ENCODE data around the gene NCOA4.
A peak's percentile ranks its signal among the peaks of the same experiment; 100 is the strongest.
"Not testable (repeated sequence)": the region's sequence is repeated elsewhere in the genome, so short reads cannot be mapped to it uniquely, and the experiment has no call there.

Gene NCOA4

DNA sequence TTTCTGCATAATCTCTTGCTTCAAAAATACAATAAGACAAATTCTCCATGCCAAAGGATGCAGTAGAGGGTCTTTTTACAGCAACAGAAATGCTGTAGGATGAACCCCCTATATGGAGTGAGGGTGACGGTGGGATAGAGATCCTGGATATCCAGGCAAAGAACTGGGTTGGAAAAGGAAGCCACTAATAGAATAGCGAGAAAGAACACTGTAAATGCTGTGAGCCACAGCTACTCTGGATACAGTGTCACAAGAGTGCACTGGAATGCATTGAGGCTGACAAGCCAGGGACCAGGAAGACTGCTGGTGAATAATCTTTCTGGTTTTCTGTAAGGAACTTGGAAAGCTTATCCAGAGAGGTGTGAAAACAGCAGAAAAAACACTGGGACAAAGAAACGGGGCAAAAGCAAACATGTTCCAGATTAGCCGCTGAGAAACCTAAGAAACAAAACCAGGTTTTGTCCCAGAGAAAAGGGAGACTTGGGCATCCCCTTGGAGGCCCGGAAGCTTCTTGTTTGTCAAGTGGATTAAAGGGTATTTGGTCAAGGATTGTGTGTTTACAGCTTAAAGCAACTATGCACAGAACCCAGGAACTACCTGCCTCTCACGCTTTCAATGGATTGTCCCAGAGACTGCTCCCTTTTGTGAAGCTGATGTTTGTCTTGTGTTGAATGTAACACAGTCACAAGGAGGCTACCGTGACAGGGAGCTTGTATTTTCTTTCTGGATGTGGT, 21.8 kb upstream of the NCOA4 start:
- H3K4me1 ChIP-seq (ENCODE audit: control insufficient read depth, insufficient read depth, low read length, poor library complexity, severe bottlenecking) = peaks cover 21% of the 10 kb centered on the region
- H3K9me3 ChIP-seq (ENCODE audit: control insufficient read depth, low read length) = no peaks in the 10 kb centered on the region
- WGBS, 2 experiments (ENCODE audit: insufficient coverage in 2 of 2) = 83 to 85% methylated on average over 4 to 6 of the region's 7 CpGs
- H3K36me3 ChIP-seq (ENCODE audit: control insufficient read depth, insufficient read depth, low read length) = no peaks in the 10 kb centered on the region
- H3K4me3 ChIP-seq (ENCODE audit: extremely low read depth, insufficient read depth, low read length, poor library complexity, severe bottlenecking) = no peak overlapping the region
- H3K27ac ChIP-seq (ENCODE audit: low read depth, low read length, severe bottlenecking) = peak overlapping the region; percentile 38

DNA sequence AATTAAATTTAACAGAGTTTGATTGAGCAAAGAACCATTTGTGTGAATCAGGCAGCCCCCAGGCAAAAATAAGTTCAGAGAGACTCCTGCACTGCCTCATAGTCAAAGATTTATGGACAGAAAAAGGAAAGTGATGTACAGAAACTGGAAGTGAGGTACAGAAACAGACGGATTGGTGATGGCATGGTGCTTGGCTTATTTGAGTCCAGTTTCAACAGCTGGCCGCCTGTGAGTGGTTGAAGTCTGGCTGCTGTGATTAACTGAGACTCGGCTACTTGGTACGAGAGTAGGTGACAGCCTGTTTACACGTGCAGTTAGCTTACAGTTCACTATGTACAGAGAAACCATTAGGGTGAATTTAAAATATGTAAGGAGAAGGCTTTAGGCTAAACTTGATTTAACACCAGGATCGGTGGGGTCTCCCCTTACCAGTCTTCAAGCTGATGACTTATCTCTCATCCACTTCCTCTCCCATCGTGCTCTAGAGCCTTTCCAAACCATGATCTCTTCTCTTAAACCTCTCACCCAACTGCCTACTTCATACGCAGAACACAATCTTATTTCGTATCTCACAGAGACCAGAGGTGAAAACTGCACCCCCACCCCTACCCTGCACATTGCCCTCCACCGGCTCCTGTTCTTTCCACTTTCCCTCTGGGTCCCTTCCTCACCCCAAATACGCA, 20.7 kb upstream of the NCOA4 start:
- peaks cover 21% of the 10 kb centered on the region for H3K4me1 ChIP-seq (ENCODE audit: control insufficient read depth, insufficient read depth, low read length, poor library complexity, severe bottlenecking)
- WGBS, 2 experiments (ENCODE audit: insufficient coverage in 2 of 2) = 79 to 96% methylated on average over 8 to 9 of the region's 11 CpGs
- H3K27ac ChIP-seq (ENCODE audit: low read depth, low read length, severe bottlenecking) = no peak overlapping the region
- no peaks in the 10 kb centered on the region for H3K36me3 ChIP-seq (ENCODE audit: control insufficient read depth, insufficient read depth, low read length)
- no peak overlapping the region for H3K4me3 ChIP-seq (ENCODE audit: extremely low read depth, insufficient read depth, low read length, poor library complexity, severe bottlenecking)
- no peaks in the 10 kb centered on the region for H3K9me3 ChIP-seq (ENCODE audit: control insufficient read depth, low read length)

DNA sequence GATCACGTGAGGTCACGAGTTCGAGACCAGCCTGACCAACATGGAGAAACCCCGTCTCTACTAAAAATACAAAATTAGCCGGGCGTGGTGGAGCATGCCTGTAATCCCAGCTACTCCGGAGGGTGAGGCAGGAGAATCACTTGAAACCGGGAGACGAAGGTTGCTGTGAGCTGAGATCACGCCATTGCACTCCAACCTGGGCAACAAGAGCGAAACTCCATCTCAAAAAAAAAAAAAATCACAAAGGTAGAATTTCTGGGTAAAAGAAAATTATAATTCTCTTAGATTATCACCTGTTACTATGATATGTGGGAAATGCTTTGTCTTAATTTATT, 19.0 kb upstream of the NCOA4 start:
- WGBS, 2 experiments (ENCODE audit: insufficient coverage in 2 of 2) = 97 to 100% methylated on average over 2 to 5 of the region's 11 CpGs
- H3K9me3 ChIP-seq (ENCODE audit: control insufficient read depth, low read length); H3K27ac ChIP-seq (ENCODE audit: low read depth, low read length, severe bottlenecking); H3K4me3 ChIP-seq (ENCODE audit: extremely low read depth, insufficient read depth, low read length, poor library complexity, severe bottlenecking); H3K36me3 ChIP-seq (ENCODE audit: control insufficient read depth, insufficient read depth, low read length): not testable (repeated sequence)
- H3K4me1 ChIP-seq (ENCODE audit: control insufficient read depth, insufficient read depth, low read length, poor library complexity, severe bottlenecking) = peaks cover 21% of the 10 kb centered on the region

DNA sequence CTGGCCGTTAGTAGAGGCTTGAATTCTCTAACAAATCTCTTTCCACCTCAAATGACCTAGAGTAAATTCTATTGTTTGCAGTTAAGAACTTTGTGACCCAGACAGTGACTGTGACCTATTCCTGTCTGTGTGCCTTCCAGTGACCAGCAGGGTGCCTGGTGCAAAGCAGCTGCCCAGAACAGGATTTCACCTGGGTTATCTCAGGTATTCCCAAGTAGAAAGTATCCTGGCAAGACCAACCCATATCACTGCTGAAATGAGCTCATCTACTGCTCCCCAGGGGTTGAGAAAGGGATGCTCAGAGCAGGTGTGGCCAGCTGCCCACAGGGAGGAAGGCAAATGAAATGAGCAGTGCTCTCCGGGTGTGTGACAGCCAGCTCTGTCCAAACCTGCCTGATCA, 17.7 kb upstream of the NCOA4 start:
- Histone ChIP-seq H3K4me3 (ENCODE audit: extremely low read depth, insufficient read depth, low read length, poor library complexity, severe bottlenecking) (no peak overlapping the region), H3K4me1 (ENCODE audit: control insufficient read depth, insufficient read depth, low read length, poor library complexity, severe bottlenecking) (peaks cover 19% of the 10 kb centered on the region), H3K36me3 (ENCODE audit: control insufficient read depth, insufficient read depth, low read length) (no peaks in the 10 kb centered on the region), H3K9me3 (ENCODE audit: control insufficient read depth, low read length) (no peaks in the 10 kb centered on the region), H3K27ac (ENCODE audit: low read depth, low read length, severe bottlenecking) (no peak overlapping the region)
- WGBS, 2 experiments (ENCODE audit: insufficient coverage in 2 of 2) = 71 to 80% methylated on average over 1 of the region's 2 CpGs

DNA sequence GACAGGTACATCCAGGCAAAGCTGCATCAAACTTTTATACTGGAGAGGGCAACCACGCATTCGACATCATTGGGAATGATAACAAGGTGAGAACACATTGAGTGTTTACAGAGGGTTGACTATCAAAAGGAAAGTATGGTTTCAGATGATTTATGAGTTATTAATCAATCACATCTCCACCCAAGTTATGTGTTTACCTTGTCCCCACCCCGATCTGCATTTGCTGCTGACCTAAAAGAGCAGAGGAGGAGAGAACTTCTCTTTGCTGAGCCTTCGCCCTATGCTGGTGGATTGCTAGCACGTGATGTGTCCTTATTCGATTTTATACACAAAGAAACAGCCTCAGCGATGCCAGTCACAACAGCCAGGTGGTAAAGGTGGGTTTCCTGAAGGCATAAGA, 15.8 kb upstream of the NCOA4 start, which contains the start of gene MSMB:
Gene MSMB, minus strand, starts transcription at position 9 of the 400 bp plus-strand sequence. CDS start 32 bp downstream, outside the sequence.
- Histone ChIP-seq H3K4me1 (ENCODE audit: control insufficient read depth, insufficient read depth, low read length, poor library complexity, severe bottlenecking) (peaks cover 4% of the 10 kb centered on the region), H3K36me3 (ENCODE audit: control insufficient read depth, insufficient read depth, low read length) (no peaks in the 10 kb centered on the region), H3K27ac (ENCODE audit: low read depth, low read length, severe bottlenecking) (no peak within 1 kb of the TSS), H3K4me3 (ENCODE audit: extremely low read depth, insufficient read depth, low read length, poor library complexity, severe bottlenecking) (no peak within 1 kb of the TSS), H3K9me3 (ENCODE audit: control insufficient read depth, low read length) (no peaks in the 10 kb centered on the region)
- WGBS, 2 experiments (ENCODE audit: insufficient coverage in 2 of 2) = 90 to 92% methylated on average over 3 to 6 of the region's 7 CpGs

DNA sequence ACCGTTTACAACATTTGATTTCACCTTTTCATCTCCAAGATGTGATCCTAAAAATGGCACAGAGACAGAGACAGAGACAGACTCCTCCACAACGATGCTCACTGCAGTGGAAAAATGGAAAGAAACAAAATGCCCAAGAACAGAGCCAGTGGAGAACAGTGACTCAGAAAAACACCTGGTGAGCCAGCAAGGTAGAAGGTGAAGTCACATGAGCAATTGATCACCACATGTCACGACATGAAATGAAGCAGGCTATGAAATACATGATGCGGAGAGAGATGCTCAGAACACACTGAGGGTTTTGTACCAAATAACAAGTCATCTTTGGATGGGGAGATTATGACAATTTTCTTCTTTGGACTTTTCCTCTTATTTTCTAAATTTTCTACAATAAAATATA, 12.1 kb upstream of the NCOA4 start:
- Histone ChIP-seq H3K4me1 (ENCODE audit: control insufficient read depth, insufficient read depth, low read length, poor library complexity, severe bottlenecking) (no peaks in the 10 kb centered on the region), H3K4me3 (ENCODE audit: extremely low read depth, insufficient read depth, low read length, poor library complexity, severe bottlenecking) (no peak overlapping the region), H3K27ac (ENCODE audit: low read depth, low read length, severe bottlenecking) (no peak overlapping the region), H3K9me3 (ENCODE audit: control insufficient read depth, low read length) (no peaks in the 10 kb centered on the region), H3K36me3 (ENCODE audit: control insufficient read depth, insufficient read depth, low read length) (no peaks in the 10 kb centered on the region)
- 55 to 80% methylated on average over 3 of the region's 4 CpGs for WGBS, 2 experiments (ENCODE audit: insufficient coverage in 2 of 2)

DNA sequence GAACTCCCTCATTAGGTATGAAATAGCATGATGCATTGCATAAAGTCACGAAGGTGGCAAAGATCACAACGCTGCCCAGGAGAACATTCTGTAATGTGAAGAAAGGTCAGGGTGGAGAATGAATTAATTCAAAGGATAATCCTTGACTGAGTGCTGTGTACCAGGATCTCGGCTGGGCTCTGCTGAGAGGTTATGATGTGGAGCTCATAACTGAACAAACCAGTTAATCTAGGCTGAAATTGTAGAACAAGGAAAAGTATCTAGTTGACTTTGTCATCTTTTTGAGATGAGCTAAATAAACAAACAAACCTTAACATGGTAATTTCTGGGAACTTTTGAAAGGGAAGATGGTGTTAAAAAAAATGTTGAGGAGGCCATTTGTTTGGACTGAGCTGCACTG, 9.6 kb upstream of the NCOA4 start:
- WGBS, 2 experiments (ENCODE audit: insufficient coverage in 2 of 2) = 88 to 93% methylated on average over 3 of the region's 3 CpGs
- H3K4me1 ChIP-seq (ENCODE audit: control insufficient read depth, insufficient read depth, low read length, poor library complexity, severe bottlenecking) = no peaks in the 10 kb centered on the region
- H3K4me3 ChIP-seq (ENCODE audit: extremely low read depth, insufficient read depth, low read length, poor library complexity, severe bottlenecking) = no peak overlapping the region
- H3K9me3 ChIP-seq (ENCODE audit: control insufficient read depth, low read length) = no peaks in the 10 kb centered on the region
- H3K36me3 ChIP-seq (ENCODE audit: control insufficient read depth, insufficient read depth, low read length) = no peaks in the 10 kb centered on the region
- no peak overlapping the region for H3K27ac ChIP-seq (ENCODE audit: low read depth, low read length, severe bottlenecking)

DNA sequence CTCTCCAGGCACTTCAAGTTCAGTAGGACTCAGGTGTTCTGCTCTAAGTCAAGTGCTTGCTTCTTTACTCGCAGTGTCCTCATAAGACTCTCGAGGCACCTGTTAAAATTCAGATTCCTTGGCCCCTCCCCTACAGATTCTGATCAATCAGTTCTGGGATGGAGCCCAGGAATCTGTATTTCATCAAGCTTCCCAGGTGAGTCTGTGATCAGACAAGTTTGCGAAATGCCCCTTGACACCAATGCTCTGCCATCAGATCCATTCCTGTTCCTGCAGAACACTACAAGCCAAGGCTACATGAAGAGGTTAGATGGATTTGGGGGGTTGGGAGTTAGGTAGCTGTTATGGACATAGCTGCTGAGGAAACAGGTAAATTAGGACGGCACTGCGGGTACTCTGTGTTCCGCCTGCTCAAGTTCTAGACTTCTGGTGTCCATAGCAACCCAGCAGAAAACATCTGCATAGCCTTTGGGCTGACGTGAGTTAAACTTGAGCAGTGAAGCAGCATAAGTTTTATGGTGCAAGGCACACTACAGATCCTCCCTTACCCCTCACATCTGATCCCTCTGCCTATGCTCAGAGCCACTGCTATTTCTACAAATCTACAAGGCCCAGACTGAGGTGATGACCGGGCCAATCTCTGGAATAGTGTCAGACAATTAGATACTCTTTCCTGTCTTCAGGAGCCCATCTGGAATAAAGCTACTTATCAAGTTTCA, 6.8 kb upstream of the NCOA4 start:
- no peaks in the 10 kb centered on the region for H3K36me3 ChIP-seq (ENCODE audit: control insufficient read depth, insufficient read depth, low read length)
- no peak overlapping the region for H3K27ac ChIP-seq (ENCODE audit: low read depth, low read length, severe bottlenecking)
- H3K4me1 ChIP-seq (ENCODE audit: control insufficient read depth, insufficient read depth, low read length, poor library complexity, severe bottlenecking) = peaks cover 11% of the 10 kb centered on the region
- 96% methylated on average over 7 to 8 of the region's 8 CpGs for WGBS, 2 experiments (ENCODE audit: insufficient coverage in 2 of 2)
- no peaks in the 10 kb centered on the region for H3K9me3 ChIP-seq (ENCODE audit: control insufficient read depth, low read length)
- no peak overlapping the region for H3K4me3 ChIP-seq (ENCODE audit: extremely low read depth, insufficient read depth, low read length, poor library complexity, severe bottlenecking)

DNA sequence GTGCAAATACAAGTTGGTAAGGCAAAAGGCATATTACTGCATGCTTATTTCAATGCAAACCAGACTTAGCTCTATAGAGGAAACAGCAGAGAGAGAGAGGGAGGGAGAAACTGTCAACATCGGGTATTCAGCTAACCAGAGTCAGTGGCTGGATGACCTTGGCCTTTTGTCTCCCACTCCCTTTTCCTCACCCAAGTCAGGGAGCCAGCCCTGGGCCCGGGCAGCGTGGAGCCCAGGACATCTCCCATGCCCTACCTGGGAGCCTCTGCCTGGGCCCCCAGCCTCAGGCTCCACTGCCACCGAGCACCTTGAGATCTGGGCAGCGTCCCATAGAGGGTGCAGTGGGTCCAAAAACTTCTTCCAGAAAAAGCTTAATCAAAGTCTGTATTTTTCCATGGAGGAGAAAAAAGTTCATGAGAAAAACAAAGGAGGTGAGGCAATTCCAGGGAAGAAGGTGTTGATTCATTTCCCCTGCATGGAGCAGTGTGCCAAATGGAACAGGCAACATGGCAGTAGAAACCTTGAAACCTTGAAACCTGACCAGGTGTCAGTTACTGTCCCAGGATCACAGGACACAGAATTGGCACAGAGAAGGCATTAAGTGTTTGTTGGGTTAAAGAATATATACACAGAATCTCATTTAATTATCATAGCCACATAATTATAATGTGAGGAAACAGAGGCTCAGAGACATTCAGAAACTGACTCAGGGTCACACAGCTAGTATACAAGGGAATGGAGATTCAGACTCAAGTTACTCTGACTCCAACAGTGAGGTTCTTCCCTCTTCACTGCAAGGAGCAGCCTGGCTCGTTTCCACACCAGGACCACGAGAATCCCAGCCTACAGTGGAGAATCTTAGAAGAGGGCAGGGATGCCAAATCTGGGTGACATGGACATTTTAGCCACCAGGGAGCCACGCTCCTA, 5.8 kb upstream of the NCOA4 start:
- H3K27ac ChIP-seq (ENCODE audit: low read depth, low read length, severe bottlenecking) = no peak overlapping the region
- WGBS, 2 experiments (ENCODE audit: insufficient coverage in 2 of 2) = 80 to 84% methylated on average over 4 to 7 of the region's 8 CpGs
- no peaks in the 10 kb centered on the region for H3K36me3 ChIP-seq (ENCODE audit: control insufficient read depth, insufficient read depth, low read length)
- no peak overlapping the region for H3K4me3 ChIP-seq (ENCODE audit: extremely low read depth, insufficient read depth, low read length, poor library complexity, severe bottlenecking)
- peaks cover 18% of the 10 kb centered on the region for H3K4me1 ChIP-seq (ENCODE audit: control insufficient read depth, insufficient read depth, low read length, poor library complexity, severe bottlenecking)
- H3K9me3 ChIP-seq (ENCODE audit: control insufficient read depth, low read length) = no peaks in the 10 kb centered on the region

DNA sequence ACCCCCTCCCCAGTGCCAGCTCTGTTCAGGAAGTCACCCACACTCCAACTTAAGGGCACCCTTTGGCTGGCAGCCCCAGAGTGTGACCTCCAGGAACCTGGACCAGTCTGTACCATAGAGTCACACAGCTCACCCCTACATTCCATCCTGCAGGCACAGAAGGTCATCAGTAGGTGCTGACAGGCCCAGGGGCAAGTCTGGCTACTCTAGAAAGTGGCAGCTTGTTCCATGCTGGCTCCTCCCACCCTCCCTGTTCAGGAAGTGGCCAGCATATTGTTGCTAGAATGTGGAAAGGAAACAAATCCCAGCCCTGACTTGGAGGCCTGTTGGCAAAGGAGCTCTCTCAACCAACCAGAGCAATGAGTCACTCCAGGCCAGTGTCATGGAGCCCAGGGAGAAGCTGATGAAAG, 3.2 kb upstream of the NCOA4 start:
- H3K9me3 ChIP-seq (ENCODE audit: control insufficient read depth, low read length) = no peaks in the 10 kb centered on the region
- H3K4me3 ChIP-seq (ENCODE audit: extremely low read depth, insufficient read depth, low read length, poor library complexity, severe bottlenecking) = no peak overlapping the region
- peaks cover 23% of the 10 kb centered on the region for H3K4me1 ChIP-seq (ENCODE audit: control insufficient read depth, insufficient read depth, low read length, poor library complexity, severe bottlenecking)
- H3K36me3 ChIP-seq (ENCODE audit: control insufficient read depth, insufficient read depth, low read length) = no peaks in the 10 kb centered on the region
- peak overlapping the region; percentile 52 for H3K27ac ChIP-seq (ENCODE audit: low read depth, low read length, severe bottlenecking)
